Ishikawa (cell line): Measurements from ENCODE around the gene RNF138.

Experiments
- CEBPB ChIP-seq: IDR thresholded peaks from 2 replicates; pipeline ENCODE4 v1.6.1; 2012
- CREB1 ChIP-seq: IDR thresholded peaks from 2 replicates; pipeline ENCODE4 v1.6.1; 2012; ENCODE audit warnings: low read depth
- EGR1 ChIP-seq: IDR thresholded peaks from 2 replicates; pipeline ENCODE4 v1.6.1; 2012
- EP300 ChIP-seq: IDR thresholded peaks from 2 replicates; pipeline ENCODE4 v1.6.1; 2012; ENCODE audit warnings: borderline replicate concordance
- FOXM1 ChIP-seq: IDR thresholded peaks from 2 replicates; pipeline ENCODE4 v1.6.1; 2012; ENCODE audit warnings: low read depth, borderline replicate concordance
- NFIC ChIP-seq: IDR thresholded peaks from 2 replicates; pipeline ENCODE4 v1.6.1; 2012
- RAD21 ChIP-seq: IDR thresholded peaks from 2 replicates; pipeline ENCODE4 v1.6.1; 2012; ENCODE audit warnings: low read depth
- REST ChIP-seq: IDR thresholded peaks from 2 replicates; pipeline ENCODE4 v1.6.1; 2012; ENCODE audit warnings: low read depth, mild to moderate bottlenecking
- TAF1 ChIP-seq: IDR thresholded peaks from 2 replicates; pipeline ENCODE4 v1.6.1; 2012; ENCODE audit warnings: low read depth, mild to moderate bottlenecking
- TCF12 ChIP-seq: IDR thresholded peaks from 2 replicates; pipeline ENCODE4 v1.6.1; 2012; ENCODE audit warnings: low read depth
- TEAD4 ChIP-seq: IDR thresholded peaks from 2 replicates; pipeline ENCODE4 v1.6.1; 2012
- YY1 ChIP-seq: IDR thresholded peaks from 2 replicates; pipeline ENCODE4 v1.6.1; 2012; ENCODE audit warnings: low read depth
- ZBTB7A ChIP-seq: IDR thresholded peaks from 2 replicates; pipeline ENCODE4 v1.6.1; 2012; ENCODE audit warnings: low read depth
- TF ChIP-seq, protein P1 (sequence below): IDR thresholded peaks from 2 replicates; pipeline ENCODE4 v1.6.1; 2012
- TF ChIP-seq, protein P2 (sequence below): IDR thresholded peaks from 2 replicates; pipeline ENCODE4 v1.6.1; 2012

Gene RNF138

GRCh38 chr18:32093523-32093922 lies 1.8 kb downstream of the RNF138 start:
- TF ChIP-seq TCF12 = no peak
- no peak for TF ChIP-seq RAD21
- TF ChIP-seq ZBTB7A = no peak
- TF ChIP-seq EP300 = no peak
- TF ChIP-seq TAF1 = no peak
- TF ChIP-seq, protein P1, sequence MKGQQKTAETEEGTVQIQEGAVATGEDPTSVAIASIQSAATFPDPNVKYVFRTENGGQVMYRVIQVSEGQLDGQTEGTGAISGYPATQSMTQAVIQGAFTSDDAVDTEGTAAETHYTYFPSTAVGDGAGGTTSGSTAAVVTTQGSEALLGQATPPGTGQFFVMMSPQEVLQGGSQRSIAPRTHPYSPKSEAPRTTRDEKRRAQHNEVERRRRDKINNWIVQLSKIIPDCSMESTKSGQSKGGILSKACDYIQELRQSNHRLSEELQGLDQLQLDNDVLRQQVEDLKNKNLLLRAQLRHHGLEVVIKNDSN = no peak
- no peak for TF ChIP-seq REST
- no peak for TF ChIP-seq FOXM1
- TF ChIP-seq, protein P2, sequence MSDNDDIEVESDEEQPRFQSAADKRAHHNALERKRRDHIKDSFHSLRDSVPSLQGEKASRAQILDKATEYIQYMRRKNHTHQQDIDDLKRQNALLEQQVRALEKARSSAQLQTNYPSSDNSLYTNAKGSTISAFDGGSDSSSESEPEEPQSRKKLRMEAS = no peak
- no peak for TF ChIP-seq TEAD4

- TF ChIP-seq REST (no peak), RAD21 (no peak), YY1 (no peak)
Measured at GRCh38 chr18:32095192-32095899, 3.7 kb downstream of the RNF138 start.

DNA sequence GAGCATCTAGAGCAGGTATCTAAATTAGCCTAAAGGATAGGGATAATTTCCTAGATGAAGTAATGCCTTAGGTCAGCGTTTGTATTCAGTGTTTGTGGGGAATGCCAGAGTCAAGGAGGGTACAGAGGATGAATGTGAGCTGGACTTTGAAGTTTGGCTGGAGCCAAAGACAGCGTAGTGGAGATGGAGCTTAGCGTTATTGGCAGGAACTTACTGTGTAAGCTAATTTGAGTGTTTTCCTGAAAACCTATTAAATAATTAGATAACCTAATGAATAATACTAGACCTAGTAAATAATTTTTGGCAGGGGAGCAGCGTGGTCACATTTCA lies 4.2 kb downstream of the RNF138 start:
- TF ChIP-seq TCF12 (no peak), REST (no peak)

DNA sequence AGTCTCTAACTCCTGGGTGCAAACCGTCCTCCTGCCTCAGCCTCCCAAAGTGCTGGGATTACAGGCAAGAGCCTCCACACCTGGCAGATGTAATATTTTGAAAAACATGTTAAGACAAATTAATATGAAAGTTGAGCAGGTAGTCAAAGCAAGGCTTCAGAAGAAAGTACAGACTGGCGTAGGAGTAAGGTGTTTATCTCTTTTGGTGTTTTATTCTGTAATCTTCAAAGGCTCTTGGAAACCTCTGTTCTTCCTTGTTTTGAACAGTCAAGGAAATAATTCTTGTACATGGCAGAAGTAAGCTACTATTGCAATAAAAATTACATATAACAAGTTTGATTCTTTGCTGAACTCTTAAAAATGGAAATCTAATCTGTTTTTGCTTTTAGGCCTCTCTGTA lies 5.3 kb downstream of the RNF138 start:
- TF ChIP-seq, protein P1 = no peak
- TF ChIP-seq TCF12 = no peak
- no peak for TF ChIP-seq YY1
- TF ChIP-seq ZBTB7A = no peak
- TF ChIP-seq EGR1 = no peak
- no peak for TF ChIP-seq CEBPB
- TF ChIP-seq FOXM1 = no peak
- no peak for TF ChIP-seq TAF1
- TF ChIP-seq, protein P2 = no peak

GRCh38 chr18:32104516-32104915 lies 12.8 kb downstream of the RNF138 start:
- TF ChIP-seq ZBTB7A (no peak), EGR1 (no peak), YY1 (no peak), FOXM1 (no peak), REST (no peak), TAF1 (no peak), NFIC (no peak), TCF12 (no peak), CEBPB (no peak), RAD21 (no peak), CREB1 (no peak), EP300 (no peak), TEAD4 (no peak)
- TF ChIP-seq, protein P2 = no peak
- TF ChIP-seq, protein P1 = no peak
